ENCODE results near the gene ATG7. TPM values are rescaled to one million over a fixed set of nuclear protein-coding genes. Genes with fewer than 3 reads are reported as not detected.

Gene ATG7
- polyA plus RNA-seq, 1 donor (not counting 4 experiments of a cell fraction or from before 2014, with no cell fraction given) = 27.9 TPM

DNA sequence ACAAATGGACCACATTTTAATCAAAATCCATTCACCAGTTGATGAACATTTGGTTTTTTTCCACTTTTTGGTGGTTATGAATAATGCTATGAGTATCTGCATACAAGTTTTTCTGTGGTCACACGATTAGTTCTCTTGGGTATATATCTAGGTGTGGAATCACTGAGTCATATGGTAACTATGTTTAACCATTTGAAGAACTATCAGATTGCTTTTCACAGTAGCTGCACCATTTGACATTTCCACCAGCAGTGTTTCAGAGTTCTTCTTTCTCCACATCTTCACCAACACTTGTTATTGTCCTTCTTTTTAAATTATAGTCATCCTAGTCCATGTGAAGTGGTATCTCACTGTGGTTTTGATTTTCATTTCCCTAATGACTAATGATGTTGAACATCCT is 33.3 kb upstream of the ATG7 start:
- Histone ChIP-seq H4K20me1 (ENCODE audit: control insufficient read depth, extremely low read depth, insufficient read depth, low read length) (no peaks in the 10 kb centered on the region), H3K9ac (ENCODE audit: control insufficient read depth, extremely low read depth, insufficient read depth, low read length) (peak overlapping the region; percentile 68), H3K27me3 (ENCODE audit: control insufficient read depth, extremely low read depth, insufficient read depth, low read length) (no peaks in the 10 kb centered on the region), H3K9me1 (ENCODE audit: control insufficient read depth, extremely low read depth, insufficient read depth, low read length) (peaks cover 2% of the 10 kb centered on the region), H3K4me2 (ENCODE audit: control insufficient read depth, extremely low read depth, insufficient read depth, low read depth, low read length) (peak overlapping the region; percentile 84), H3K4me3 (ENCODE audit: control insufficient read depth in 2 of 3, extremely low read depth in 1 of 3, insufficient read depth in 2 of 3, low read depth in 1 of 3, low read length in 3 of 3) (peak overlapping the region in 1 of 3 experiments; percentile 50), H3K4me1 (ENCODE audit: control insufficient read depth, extremely low read depth, insufficient read depth, low read length) (peaks cover 46% of the 10 kb centered on the region), H3K36me3 (ENCODE audit: control insufficient read depth in 2 of 2, extremely low read depth in 1 of 2, insufficient read depth in 2 of 2, low read length in 2 of 2) (peaks cover 7 to 9% of the 10 kb centered on the region in 2 experiments), H3K9me3 (ENCODE audit: control insufficient read depth, low read depth, low read length) (no peaks in the 10 kb centered on the region), H2AFZ (ENCODE audit: control insufficient read depth, low read length) (no peak overlapping the region), H3K79me2 (ENCODE audit: control insufficient read depth, insufficient read depth, low read length) (peaks cover 17% of the 10 kb centered on the region), H3K27ac (ENCODE audit: control insufficient read depth, insufficient read depth, low read length) (peak overlapping the region; percentile 91)
- no peak for TF ChIP-seq EZH2 (IDR thresholded peaks at IDR 0.05; ENCODE audit: low read length)
- TF ChIP-seq, protein P1, sequence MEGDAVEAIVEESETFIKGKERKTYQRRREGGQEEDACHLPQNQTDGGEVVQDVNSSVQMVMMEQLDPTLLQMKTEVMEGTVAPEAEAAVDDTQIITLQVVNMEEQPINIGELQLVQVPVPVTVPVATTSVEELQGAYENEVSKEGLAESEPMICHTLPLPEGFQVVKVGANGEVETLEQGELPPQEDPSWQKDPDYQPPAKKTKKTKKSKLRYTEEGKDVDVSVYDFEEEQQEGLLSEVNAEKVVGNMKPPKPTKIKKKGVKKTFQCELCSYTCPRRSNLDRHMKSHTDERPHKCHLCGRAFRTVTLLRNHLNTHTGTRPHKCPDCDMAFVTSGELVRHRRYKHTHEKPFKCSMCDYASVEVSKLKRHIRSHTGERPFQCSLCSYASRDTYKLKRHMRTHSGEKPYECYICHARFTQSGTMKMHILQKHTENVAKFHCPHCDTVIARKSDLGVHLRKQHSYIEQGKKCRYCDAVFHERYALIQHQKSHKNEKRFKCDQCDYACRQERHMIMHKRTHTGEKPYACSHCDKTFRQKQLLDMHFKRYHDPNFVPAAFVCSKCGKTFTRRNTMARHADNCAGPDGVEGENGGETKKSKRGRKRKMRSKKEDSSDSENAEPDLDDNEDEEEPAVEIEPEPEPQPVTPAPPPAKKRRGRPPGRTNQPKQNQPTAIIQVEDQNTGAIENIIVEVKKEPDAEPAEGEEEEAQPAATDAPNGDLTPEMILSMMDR (optimal IDR thresholded peaks at IDR 0.05 in 1 of 3, IDR thresholded peaks at IDR 0.05 in 1 of 3, conservative IDR thresholded peaks at IDR 0.05 in 1 of 3; ENCODE audit: extremely low read depth in 1 of 3, insufficient read depth in 2 of 3, low read length in 3 of 3) = no peak
- FAIRE-seq = peak; percentile 93
- peak; percentile 73 for DNase-seq (ENCODE audit: low read depth, low spot score)
- dilution Hi-C loops (cut with MboI; ENCODE audit: extremely low pct_ligation_motif_present, low sequenced_read_pairs) = no loop called here

DNA sequence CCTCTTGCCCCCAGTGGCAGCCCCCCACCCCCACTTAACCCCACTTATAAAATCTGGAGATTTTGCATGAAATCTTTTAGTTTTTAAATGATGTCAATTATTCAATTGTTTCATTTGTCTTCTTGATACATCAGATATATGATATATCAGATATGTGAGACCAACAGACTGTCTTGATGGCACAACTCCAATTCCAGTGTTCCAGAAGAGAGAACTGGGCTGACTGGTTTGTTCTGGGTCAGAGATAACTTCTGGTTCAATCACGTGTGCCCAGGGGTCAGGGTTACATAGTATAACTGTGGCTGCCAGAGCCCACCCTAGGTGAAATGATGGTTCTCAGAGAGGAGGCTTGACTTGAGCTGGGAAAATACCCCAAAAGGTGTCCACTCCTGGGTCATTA is 32.4 kb upstream of the ATG7 start:
- H4K20me1 ChIP-seq (ENCODE audit: control insufficient read depth, extremely low read depth, insufficient read depth, low read length) = no peaks in the 10 kb centered on the region
- peaks cover 4% of the 10 kb centered on the region for H3K9me1 ChIP-seq (ENCODE audit: control insufficient read depth, extremely low read depth, insufficient read depth, low read length)
- no peaks in the 10 kb centered on the region for H3K27me3 ChIP-seq (ENCODE audit: control insufficient read depth, extremely low read depth, insufficient read depth, low read length)
- H3K4me2 ChIP-seq (ENCODE audit: control insufficient read depth, extremely low read depth, insufficient read depth, low read depth, low read length) = peak overlapping the region; percentile 0
- peaks cover 47% of the 10 kb centered on the region for H3K4me1 ChIP-seq (ENCODE audit: control insufficient read depth, extremely low read depth, insufficient read depth, low read length)
- no peak overlapping the region for H2AFZ ChIP-seq (ENCODE audit: control insufficient read depth, low read length)
- no peak for FAIRE-seq
- H3K36me3 ChIP-seq (ENCODE audit: control insufficient read depth in 2 of 2, extremely low read depth in 1 of 2, insufficient read depth in 2 of 2, low read length in 2 of 2) = peaks cover 4 to 6% of the 10 kb centered on the region in 2 experiments
- H3K9ac ChIP-seq (ENCODE audit: control insufficient read depth, extremely low read depth, insufficient read depth, low read length) = no peak overlapping the region
- no peak for DNase-seq (ENCODE audit: low read depth, low spot score)
- peak overlapping the region; percentile 91 for H3K27ac ChIP-seq (ENCODE audit: control insufficient read depth, insufficient read depth, low read length)
- H3K4me3 ChIP-seq (ENCODE audit: control insufficient read depth in 2 of 3, extremely low read depth in 1 of 3, insufficient read depth in 2 of 3, low read depth in 1 of 3, low read length in 3 of 3) = no peak overlapping the region
- dilution Hi-C loops (cut with MboI; ENCODE audit: extremely low pct_ligation_motif_present, low sequenced_read_pairs) = no loop called here
- TF ChIP-seq EZH2 (IDR thresholded peaks at IDR 0.05; ENCODE audit: low read length) = no peak
- TF ChIP-seq, protein P1 (optimal IDR thresholded peaks at IDR 0.05 in 1 of 3, IDR thresholded peaks at IDR 0.05 in 1 of 3, conservative IDR thresholded peaks at IDR 0.05 in 1 of 3; ENCODE audit: extremely low read depth in 1 of 3, insufficient read depth in 2 of 3, low read length in 3 of 3) = no peak
- H3K79me2 ChIP-seq (ENCODE audit: control insufficient read depth, insufficient read depth, low read length) = peaks cover 23% of the 10 kb centered on the region
- no peaks in the 10 kb centered on the region for H3K9me3 ChIP-seq (ENCODE audit: control insufficient read depth, low read depth, low read length)

Data from keratinocyte (primary cell).